SU-DHL-6 (cell line): ENCODE results near the gene APRT.

Experiments
- CTCF ChIP-seq: fragments of 200-600 bp; sonication (generic); IDR thresholded peaks from one replicate; pipeline ENCODE4 v1.5.1; 2017; ENCODE audit warnings: antibody characterized with exemption, mild to moderate bottlenecking, low read length, moderate library complexity; ENCODE audit not compliant: insufficient read depth, poor library complexity, severe bottlenecking
- EZH2phosphoT487 ChIP-seq: fragments of 200-600 bp; sonication (generic), shearing (Covaris generic); conservative IDR thresholded peaks from 2 replicates; pipeline ENCODE4 v1.6.1; 2018; ENCODE audit warnings: mild to moderate bottlenecking, antibody characterized with exemption, low read length, moderate library complexity, mixed read lengths

GRCh38 chr16:88844419-88845036, 32.8 kb upstream of the APRT start:
- TF ChIP-seq CTCF, result no peak
- TF ChIP-seq EZH2phosphoT487, result no peak
